Measurements from ENCODE around the gene EIF1.
"Not testable (repeated sequence)": the region's sequence is repeated elsewhere in the genome, so short reads cannot be mapped to it uniquely, and the experiment has no call there.

EIF1 gene

GRCh38 chr17:41655611-41656111 is 33.0 kb upstream of the EIF1 start:
- no peak for DNase-seq (ENCODE audit: low read depth in 2 of 2)

- no peak for DNase-seq (ENCODE audit: low read depth in 2 of 2)
Measured at GRCh38 chr17:41656249-41657023, 32.2 kb upstream of the EIF1 start.

- no peak for DNase-seq (ENCODE audit: low read depth in 2 of 2)
Measured at GRCh38 chr17:41657176-41657754, 31.4 kb upstream of the EIF1 start.

GRCh38 chr17:41657936-41658335 is 30.7 kb upstream of the EIF1 start:
- DNase-seq (ENCODE audit: low read depth in 2 of 2), result no peak

- no peak for DNase-seq (ENCODE audit: low read depth in 2 of 2)
Measured at GRCh38 chr17:41658846-41659245, 29.8 kb upstream of the EIF1 start.

- no peak for DNase-seq (ENCODE audit: low read depth in 2 of 2)
Measured at GRCh38 chr17:41659427-41660212, 29.1 kb upstream of the EIF1 start.

GRCh38 chr17:41660221-41660711 is 28.4 kb upstream of the EIF1 start:
- DNase-seq (ENCODE audit: low read depth in 2 of 2), result no peak

- DNase-seq (ENCODE audit: low read depth in 2 of 2), result no peak
Measured at GRCh38 chr17:41663451-41664171, 25.1 kb upstream of the EIF1 start.

GRCh38 chr17:41664172-41664457 is 24.6 kb upstream of the EIF1 start:
- DNase-seq (ENCODE audit: low read depth in 2 of 2), result no peak

GRCh38 chr17:41664587-41665565 is 23.8 kb upstream of the EIF1 start:
- no peak for DNase-seq (ENCODE audit: low read depth in 2 of 2)

GRCh38 chr17:41665566-41666236 is 23.0 kb upstream of the EIF1 start:
- peak; percentile 59 to 63 for DNase-seq (ENCODE audit: low read depth in 2 of 2)

GRCh38 chr17:41666237-41666641 is 22.4 kb upstream of the EIF1 start:
- no peak for DNase-seq (ENCODE audit: low read depth in 2 of 2)

- no peak for DNase-seq (ENCODE audit: low read depth in 2 of 2)
Measured at GRCh38 chr17:41666708-41667279, 21.9 kb upstream of the EIF1 start.

GRCh38 chr17:41667280-41668041 is 21.2 kb upstream of the EIF1 start:
- no peak for DNase-seq (ENCODE audit: low read depth in 2 of 2)

GRCh38 chr17:41672153-41672552 is 16.5 kb upstream of the EIF1 start:
- no peak for DNase-seq (ENCODE audit: low read depth in 2 of 2)

- not testable (repeated sequence) for DNase-seq (ENCODE audit: low read depth in 2 of 2)
Measured at GRCh38 chr17:41675157-41676057, 13.3 kb upstream of the EIF1 start.

GRCh38 chr17:41676058-41676419 is 12.6 kb upstream of the EIF1 start:
- no peak for DNase-seq (ENCODE audit: low read depth in 2 of 2)

GRCh38 chr17:41678411-41678906 is 10.2 kb upstream of the EIF1 start:
- no peak for DNase-seq (ENCODE audit: low read depth in 2 of 2)

Measured in fibroblast of skin of left quadriceps (primary cell).